Retinal pigment epithelial cell (primary cell): ENCODE measurements around the gene CBR3.
A peak's percentile ranks its signal among the peaks of the same experiment; 100 is the strongest.

Experiments used
- DNase-seq: peaks from one replicate; pipeline ENCODE4 v3.0.0-alpha.2; 2010; ENCODE audit warnings: low read depth
- H3K4me3 ChIP-seq: 2 replicates; pipeline ENCODE4 v1.5.1; 2011; ENCODE audit warnings: mild to moderate bottlenecking, low read length, control low read depth, moderate library complexity
- CTCF ChIP-seq: conservative IDR thresholded peaks from 2 replicates; pipeline ENCODE4 v1.5.1; 2011; ENCODE audit warnings: low read depth, low read length, control low read depth, inconsistent platforms

The CBR3 gene

DNA sequence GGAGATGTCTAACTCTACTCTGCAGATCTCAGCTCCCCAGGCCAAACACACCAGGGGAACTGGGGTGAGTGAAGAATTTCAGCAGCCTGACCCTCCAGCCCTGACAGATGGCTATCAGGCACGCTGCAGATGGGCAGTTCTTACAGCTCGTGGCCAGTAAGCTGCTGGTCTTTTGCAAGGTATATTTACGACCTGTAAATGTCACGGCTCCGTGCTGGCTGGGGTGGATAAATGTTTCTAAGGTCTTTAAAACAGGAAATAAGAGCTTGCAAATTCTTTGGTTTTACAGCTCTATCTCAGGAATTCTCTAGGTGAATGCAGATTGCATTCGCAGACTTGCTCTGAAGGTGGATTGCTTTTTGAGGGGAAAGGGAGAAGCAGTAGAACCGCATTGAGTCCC lies 31.8 kb downstream of the CBR3 start:
- TF ChIP-seq CTCF: no peak
- no peak for DNase-seq
- no peak overlapping the region for H3K4me3 ChIP-seq

GRCh38 chr21:36167541-36167940 lies 32.7 kb downstream of the CBR3 start:
- no peak overlapping the region for H3K4me3 ChIP-seq
- no peak for TF ChIP-seq CTCF
- no peak for DNase-seq

DNA sequence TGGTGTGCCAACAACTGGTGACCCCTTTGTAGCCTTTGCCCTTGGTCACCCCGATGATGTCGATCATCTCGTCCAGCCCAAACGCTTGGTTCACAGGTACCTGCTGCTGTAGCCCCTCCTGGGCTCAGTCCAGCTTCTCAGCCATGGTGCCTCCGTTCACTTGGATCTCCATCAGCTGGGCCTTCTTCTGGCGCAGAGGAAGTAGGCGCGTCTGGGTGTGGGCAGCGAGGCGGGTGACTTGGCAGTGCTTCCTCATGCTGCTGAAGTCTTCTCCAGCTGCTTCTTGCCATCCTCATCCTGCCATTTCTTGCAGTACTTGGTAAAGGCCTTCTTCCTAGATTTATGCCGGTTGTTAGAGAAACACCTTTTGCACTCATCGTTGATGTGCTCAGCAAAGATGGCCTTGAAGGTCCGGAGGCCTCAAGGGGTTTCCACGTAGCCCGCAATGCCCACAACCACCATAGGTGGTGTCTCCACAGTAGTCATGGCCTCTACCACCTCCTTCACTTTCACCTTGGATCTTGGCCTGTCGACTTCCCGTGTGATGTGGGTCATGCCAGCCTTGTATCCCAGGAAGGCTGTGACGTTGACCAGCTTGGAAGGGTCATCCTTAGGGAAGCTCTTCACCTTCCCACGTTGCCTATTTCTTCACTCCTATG lies 34.7 kb downstream of the CBR3 start:
- DNase-seq: no peak
- no peak overlapping the region for H3K4me3 ChIP-seq
- TF ChIP-seq CTCF: peak; percentile 18

DNA sequence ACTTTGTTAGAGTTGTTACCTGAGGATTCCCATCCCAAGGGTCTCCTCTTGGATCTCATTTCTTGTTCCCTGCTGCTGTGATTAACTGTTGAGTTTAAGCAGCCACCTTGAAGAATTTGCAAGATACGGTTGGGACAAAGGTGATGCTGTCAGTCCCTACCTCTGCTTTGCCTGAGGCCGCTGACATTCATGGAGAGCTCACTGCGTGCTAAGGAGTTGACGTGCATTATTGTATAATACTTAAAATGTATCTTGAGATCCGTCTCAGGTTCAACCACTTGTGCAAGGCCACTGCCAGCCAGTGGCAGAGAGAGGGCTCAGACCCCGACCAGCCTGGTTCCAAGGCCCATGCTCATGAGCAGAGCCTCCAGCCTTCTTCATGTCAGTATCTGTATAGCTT lies 35.9 kb downstream of the CBR3 start:
- DNase-seq: no peak
- no peak for TF ChIP-seq CTCF
- no peak overlapping the region for H3K4me3 ChIP-seq

DNA sequence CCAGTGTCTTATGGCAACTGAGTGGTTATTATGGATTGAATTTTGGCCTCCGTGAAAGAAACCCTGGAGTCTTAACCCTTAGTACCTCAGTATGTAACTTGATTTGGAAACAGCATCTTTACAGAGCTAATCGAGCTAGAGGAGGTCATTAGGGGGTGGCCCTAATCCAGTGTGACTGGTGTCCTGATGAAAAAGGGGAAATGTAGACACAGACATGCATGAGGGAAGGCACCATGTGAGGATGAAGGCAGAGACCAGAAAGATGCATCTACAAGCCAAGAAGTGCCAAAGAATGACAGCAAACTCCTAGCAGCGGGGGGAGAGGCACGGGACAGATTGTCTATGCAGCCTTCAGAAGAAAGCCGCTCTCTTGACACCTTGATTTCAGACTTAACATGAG lies 36.5 kb downstream of the CBR3 start:
- TF ChIP-seq CTCF: no peak
- no peak overlapping the region for H3K4me3 ChIP-seq
- DNase-seq: no peak

GRCh38 chr21:36171741-36172331 lies 37.0 kb downstream of the CBR3 start:
- TF ChIP-seq CTCF: no peak
- DNase-seq: no peak
- no peak overlapping the region for H3K4me3 ChIP-seq

GRCh38 chr21:36174780-36175179 lies 39.9 kb downstream of the CBR3 start:
- TF ChIP-seq CTCF: no peak
- H3K4me3 ChIP-seq: no peak overlapping the region

More at GRCh38 chr21:36174780-36175179, 39.9 kb downstream of the CBR3 start:
- DNase-seq: no peak
